Stimulated activated memory B cell treated with anti-CD40 and anti-IgM and Interleukin-4, amounts not matched to agents 10 μg/mL and 1 μg/mL and 100 μg/mL, for 72 hours (primary cell): ENCODE measurements around the gene GRIN2A.
A peak's percentile ranks its signal among the peaks of the same experiment; 100 is the strongest.

Experiments used
- ATAC-seq: fragments of 150-1000 bp; cut with Tn5 transposase; 2 replicates; pipeline ENCODE4 v1.10.0; 2021
- H3K27ac Mint-ChIP-seq: one replicate; pipeline ENCODE4 v1.8.0; 2022; ENCODE audit warnings: mild to moderate bottlenecking, mixed read lengths
- H3K27me3 Mint-ChIP-seq: one replicate; pipeline ENCODE4 v1.8.0; 2022; ENCODE audit warnings: mixed read lengths
- H3K36me3 Mint-ChIP-seq: one replicate; pipeline ENCODE4 v1.8.0; 2022; ENCODE audit warnings: mixed read lengths
- H3K4me1 Mint-ChIP-seq: one replicate; pipeline ENCODE4 v1.8.0; 2022; ENCODE audit warnings: mixed read lengths
- H3K4me3 Mint-ChIP-seq: one replicate; pipeline ENCODE4 v1.8.0; 2022; ENCODE audit warnings: mild to moderate bottlenecking, moderate library complexity, mixed read lengths
- H3K9me3 Mint-ChIP-seq: one replicate; pipeline ENCODE4 v1.8.0; 2022; ENCODE audit warnings: mixed read lengths

The GRIN2A gene

GRCh38 chr16:10182222-10183053, at the start of gene GRIN2A:
Gene GRIN2A (minus strand): TSS chr16:10182428. CDS start chr16:10180411, 2,017 bp downstream.
- Mint-ChIP-seq H3K27ac (no peak within 1 kb of the TSS), H3K4me1 (peaks cover 25% of the 10 kb centered on the region), H3K9me3 (no peaks in the 10 kb centered on the region), H3K4me3 (peak within 1 kb of the TSS; percentile 65), H3K27me3 (peaks cover 89% of the 10 kb centered on the region), H3K36me3 (no peaks in the 10 kb centered on the region)
- peak; percentile 77 for ATAC-seq

DNA sequence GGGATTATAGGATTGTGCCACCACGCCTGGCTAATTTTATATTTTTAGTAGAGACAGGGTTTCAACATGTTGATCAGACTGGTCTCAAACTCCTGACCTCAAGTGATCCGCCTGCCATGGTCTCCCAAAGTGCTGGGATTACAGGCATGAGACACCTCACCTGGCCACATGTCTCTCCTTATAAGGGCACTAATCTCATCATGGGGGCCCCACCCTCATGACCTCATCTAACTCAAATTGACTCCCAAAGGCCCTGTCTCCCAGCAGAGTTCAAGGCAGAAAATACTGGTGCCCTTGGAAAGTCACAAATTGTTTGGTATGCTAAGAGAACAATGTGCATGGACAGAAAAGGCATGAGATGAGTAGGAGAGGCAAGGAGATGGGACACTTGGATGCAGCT, 49.3 kb upstream of the GRIN2A start:
- Mint-ChIP-seq H3K9me3 (peaks cover 14% of the 10 kb centered on the region), H3K27ac (no peak overlapping the region), H3K27me3 (peaks cover 43% of the 10 kb centered on the region), H3K4me1 (peaks cover 11% of the 10 kb centered on the region), H3K4me3 (no peak overlapping the region), H3K36me3 (peaks cover 10% of the 10 kb centered on the region)
- ATAC-seq = no peak

- ATAC-seq = peak; percentile 43
- H3K9me3 Mint-ChIP-seq = peaks cover 14% of the 10 kb centered on the region
- H3K4me1 Mint-ChIP-seq = peaks cover 20% of the 10 kb centered on the region
- H3K36me3 Mint-ChIP-seq = peaks cover 10% of the 10 kb centered on the region
- H3K27ac Mint-ChIP-seq = no peak overlapping the region
- no peak overlapping the region for H3K4me3 Mint-ChIP-seq
- peaks cover 66% of the 10 kb centered on the region for H3K27me3 Mint-ChIP-seq
Observed at GRCh38 chr16:10228779-10229178, 46.6 kb upstream of the GRIN2A start.

- no peak for ATAC-seq
- Mint-ChIP-seq H3K27me3 (peaks cover 66% of the 10 kb centered on the region), H3K36me3 (peaks cover 4% of the 10 kb centered on the region), H3K4me1 (peaks cover 20% of the 10 kb centered on the region), H3K27ac (no peak overlapping the region), H3K4me3 (no peak overlapping the region), H3K9me3 (peaks cover 3% of the 10 kb centered on the region)
Observed at GRCh38 chr16:10226987-10227306, 44.7 kb upstream of the GRIN2A start.

DNA sequence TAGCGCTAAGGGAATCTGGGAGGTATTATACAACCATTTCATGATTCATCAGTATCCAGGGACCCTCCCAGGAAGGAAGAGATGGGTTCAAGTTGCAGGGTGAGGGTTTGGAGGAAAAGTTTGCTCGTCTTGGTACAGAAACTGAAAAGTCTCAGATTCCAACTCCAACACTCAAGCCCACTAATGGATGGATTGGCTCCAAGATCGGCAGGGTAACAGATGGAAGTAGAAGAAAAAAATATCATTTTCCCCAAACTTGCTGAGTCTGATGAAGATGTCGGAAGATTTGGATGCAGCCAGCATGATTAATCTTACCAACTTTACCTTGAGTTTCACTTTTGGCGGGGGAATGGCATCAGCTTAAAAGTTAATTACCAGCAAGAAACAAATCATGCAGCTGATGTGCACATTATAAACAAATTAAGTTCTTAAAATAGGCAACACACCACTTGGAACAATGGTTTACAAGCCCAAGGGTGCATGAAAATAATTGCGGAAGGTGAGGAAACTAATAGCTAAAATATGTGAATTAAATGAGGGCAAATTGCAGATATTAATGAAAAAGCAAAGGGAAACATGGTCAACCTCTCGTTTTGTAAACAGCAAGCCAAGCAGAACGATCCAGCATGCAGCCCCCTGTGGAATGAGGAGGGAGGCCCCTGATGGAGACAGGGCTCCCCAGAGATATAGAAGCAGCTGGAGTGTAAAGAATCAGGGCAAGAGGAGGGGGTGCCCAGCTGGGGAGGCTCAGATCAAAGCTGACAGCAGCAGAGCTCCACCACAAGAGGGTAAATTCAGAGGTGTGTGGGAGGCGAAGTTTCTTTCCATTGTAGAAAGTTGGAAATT, 44.1 kb upstream of the GRIN2A start:
- Mint-ChIP-seq H3K27me3 (peaks cover 70% of the 10 kb centered on the region), H3K4me3 (no peak overlapping the region), H3K27ac (no peak overlapping the region), H3K4me1 (peaks cover 20% of the 10 kb centered on the region), H3K9me3 (no peaks in the 10 kb centered on the region), H3K36me3 (no peaks in the 10 kb centered on the region)
- no peak for ATAC-seq

- H3K36me3 Mint-ChIP-seq = no peaks in the 10 kb centered on the region
- H3K4me1 Mint-ChIP-seq = peaks cover 20% of the 10 kb centered on the region
- H3K27me3 Mint-ChIP-seq = peaks cover 70% of the 10 kb centered on the region
- no peak for ATAC-seq
- H3K9me3 Mint-ChIP-seq = no peaks in the 10 kb centered on the region
- no peak overlapping the region for H3K4me3 Mint-ChIP-seq
- no peak overlapping the region for H3K27ac Mint-ChIP-seq
Observed at GRCh38 chr16:10225653-10226052, 43.4 kb upstream of the GRIN2A start.

DNA sequence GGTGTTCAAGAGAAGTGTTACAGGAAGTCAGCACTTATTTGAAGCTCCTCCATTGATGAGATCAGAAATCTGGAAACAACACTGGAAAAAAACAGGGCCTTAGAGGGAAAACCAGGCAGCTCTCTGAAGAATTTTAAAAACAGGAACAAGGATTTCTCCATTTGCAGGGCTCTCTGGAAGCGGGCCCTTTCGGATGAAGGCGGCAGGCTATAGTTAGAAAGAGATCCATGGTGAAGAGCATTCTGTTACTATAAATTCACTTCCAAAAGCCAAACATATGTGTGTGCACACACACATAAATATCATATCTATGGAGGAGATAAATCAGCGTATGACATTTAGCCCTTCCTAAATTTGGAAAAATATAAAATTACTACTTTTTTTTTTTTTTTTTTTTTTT, 42.6 kb upstream of the GRIN2A start:
- H3K9me3 Mint-ChIP-seq = no peaks in the 10 kb centered on the region
- peaks cover 27% of the 10 kb centered on the region for H3K4me1 Mint-ChIP-seq
- no peak for ATAC-seq
- H3K27me3 Mint-ChIP-seq = peaks cover 64% of the 10 kb centered on the region
- H3K4me3 Mint-ChIP-seq = no peak overlapping the region
- no peaks in the 10 kb centered on the region for H3K36me3 Mint-ChIP-seq
- H3K27ac Mint-ChIP-seq = no peak overlapping the region

DNA sequence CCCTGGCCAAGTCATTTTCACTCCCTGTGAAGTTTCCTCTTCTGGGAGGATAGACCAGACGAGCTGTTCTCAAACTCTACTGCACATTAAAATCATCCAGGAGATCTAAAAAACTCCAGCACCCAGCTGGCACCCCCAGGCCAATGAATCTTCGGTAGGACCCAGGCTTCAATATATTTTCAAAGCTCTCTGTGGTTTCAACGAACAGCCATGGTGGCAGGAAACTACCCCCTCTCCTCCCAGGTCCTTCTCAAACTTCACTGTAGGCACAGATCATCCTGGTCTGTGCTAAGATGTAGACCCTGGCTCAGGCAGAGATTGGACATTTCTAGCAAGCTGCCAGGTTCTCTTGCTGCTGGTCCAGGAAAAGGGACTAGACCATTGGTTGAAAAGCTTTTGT, 38.7 kb upstream of the GRIN2A start:
- Mint-ChIP-seq H3K27ac (no peak overlapping the region), H3K4me3 (no peak overlapping the region), H3K4me1 (peaks cover 13% of the 10 kb centered on the region), H3K36me3 (no peaks in the 10 kb centered on the region), H3K9me3 (no peaks in the 10 kb centered on the region), H3K27me3 (peaks cover 42% of the 10 kb centered on the region)
- no peak for ATAC-seq

GRCh38 chr16:10219742-10220141, 37.5 kb upstream of the GRIN2A start:
- Mint-ChIP-seq H3K4me1 (peaks cover 10% of the 10 kb centered on the region), H3K27me3 (peaks cover 33% of the 10 kb centered on the region), H3K4me3 (no peak overlapping the region), H3K27ac (no peak overlapping the region), H3K9me3 (no peaks in the 10 kb centered on the region), H3K36me3 (no peaks in the 10 kb centered on the region)
- no peak for ATAC-seq

GRCh38 chr16:10218490-10219206, 36.4 kb upstream of the GRIN2A start:
- Mint-ChIP-seq H3K4me3 (no peak overlapping the region), H3K4me1 (peaks cover 10% of the 10 kb centered on the region)

GRCh38 chr16:10213748-10214147, 31.5 kb upstream of the GRIN2A start:
- Mint-ChIP-seq H3K27ac (no peak overlapping the region), H3K9me3 (no peaks in the 10 kb centered on the region), H3K4me1 (no peaks in the 10 kb centered on the region), H3K27me3 (peaks cover 46% of the 10 kb centered on the region), H3K4me3 (no peak overlapping the region), H3K36me3 (no peaks in the 10 kb centered on the region)
- ATAC-seq = no peak

More at GRCh38 chr16:10218490-10219206, 36.4 kb upstream of the GRIN2A start:
- Mint-ChIP-seq H3K27me3 (peaks cover 31% of the 10 kb centered on the region), H3K27ac (no peak overlapping the region), H3K9me3 (no peaks in the 10 kb centered on the region), H3K36me3 (no peaks in the 10 kb centered on the region)
- no peak for ATAC-seq

DNA sequence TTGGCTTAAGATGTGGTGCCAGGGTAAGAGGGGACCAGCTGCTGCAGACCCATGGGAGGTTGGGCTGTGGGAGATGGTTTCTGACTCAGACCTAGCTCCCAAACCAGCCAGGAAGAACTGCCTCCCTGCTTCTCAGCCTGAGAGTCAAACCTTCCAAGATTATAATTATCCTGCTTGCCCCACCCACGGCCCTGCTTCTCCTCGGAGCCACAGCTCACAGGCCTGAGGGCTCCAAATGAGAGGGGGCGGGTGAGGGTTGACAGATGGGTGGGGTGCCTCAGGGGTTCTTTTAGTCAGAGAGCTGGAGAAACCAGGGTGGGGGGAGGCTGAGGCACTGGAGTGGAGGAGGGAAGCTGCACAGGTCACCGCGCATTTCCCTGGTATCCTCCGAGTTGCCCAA, 28.7 kb upstream of the GRIN2A start:
- ATAC-seq = no peak
- no peak overlapping the region for H3K27ac Mint-ChIP-seq
- peaks cover 47% of the 10 kb centered on the region for H3K27me3 Mint-ChIP-seq
- no peaks in the 10 kb centered on the region for H3K4me1 Mint-ChIP-seq
- H3K36me3 Mint-ChIP-seq = no peaks in the 10 kb centered on the region
- H3K4me3 Mint-ChIP-seq = no peak overlapping the region
- H3K9me3 Mint-ChIP-seq = no peaks in the 10 kb centered on the region

DNA sequence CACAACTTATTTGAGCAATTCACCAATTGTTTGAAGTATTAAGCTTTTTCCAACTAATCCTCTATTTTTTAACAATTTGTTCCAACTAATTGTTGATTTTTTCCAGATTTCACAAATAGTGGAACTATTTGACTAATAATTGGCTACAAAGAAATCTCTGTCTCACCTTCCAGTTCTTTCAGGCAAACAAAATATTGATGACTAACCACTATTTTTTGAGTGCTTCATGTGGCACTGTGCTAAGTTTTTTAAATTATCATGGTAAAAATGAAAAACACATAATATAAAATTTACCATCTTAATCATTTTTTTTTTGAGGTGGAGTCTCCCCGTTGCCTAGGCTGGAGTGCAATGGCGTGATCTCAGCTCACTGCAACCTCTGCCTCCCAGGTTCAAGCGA, 24.6 kb upstream of the GRIN2A start:
- peaks cover 3% of the 10 kb centered on the region for H3K9me3 Mint-ChIP-seq
- no peak overlapping the region for H3K27ac Mint-ChIP-seq
- H3K27me3 Mint-ChIP-seq = peaks cover 58% of the 10 kb centered on the region
- ATAC-seq = no peak
- no peaks in the 10 kb centered on the region for H3K4me1 Mint-ChIP-seq
- no peak overlapping the region for H3K4me3 Mint-ChIP-seq
- no peaks in the 10 kb centered on the region for H3K36me3 Mint-ChIP-seq

GRCh38 chr16:10206215-10206614, 24.0 kb upstream of the GRIN2A start:
- Mint-ChIP-seq H3K4me3 (no peak overlapping the region), H3K27me3 (peaks cover 52% of the 10 kb centered on the region), H3K36me3 (no peaks in the 10 kb centered on the region), H3K27ac (no peak overlapping the region), H3K4me1 (no peaks in the 10 kb centered on the region), H3K9me3 (peaks cover 3% of the 10 kb centered on the region)
- peak; percentile 50 for ATAC-seq

DNA sequence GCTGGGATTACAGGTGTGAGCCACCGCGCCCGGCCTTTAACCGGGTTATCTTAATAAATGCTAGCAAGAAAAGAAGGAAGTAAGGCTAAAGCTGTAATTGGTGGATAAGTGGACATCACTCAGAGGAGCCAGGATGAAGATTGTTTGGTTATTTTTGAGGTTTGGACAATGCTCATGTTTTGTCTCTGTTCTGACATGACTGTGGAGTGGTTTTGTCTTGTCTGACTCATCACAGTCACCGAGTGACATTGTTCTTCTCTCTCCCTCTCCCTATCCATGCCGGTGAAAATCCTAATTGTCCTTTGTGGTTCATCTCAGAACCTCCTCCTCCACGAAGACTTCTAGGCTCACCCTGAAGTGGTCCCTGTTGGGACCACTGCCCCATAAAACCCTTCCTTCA, 23.5 kb upstream of the GRIN2A start:
- Mint-ChIP-seq H3K27me3 (peaks cover 50% of the 10 kb centered on the region), H3K9me3 (peaks cover 3% of the 10 kb centered on the region), H3K36me3 (no peaks in the 10 kb centered on the region), H3K27ac (no peak overlapping the region), H3K4me1 (no peaks in the 10 kb centered on the region), H3K4me3 (no peak overlapping the region)
- no peak for ATAC-seq
